ENCODE results near the gene CCDC188. TPM values are rescaled to one million over a fixed set of nuclear protein-coding genes. Genes with fewer than 3 reads are reported as not detected.
"Not testable (repeated sequence)": the region's sequence is repeated elsewhere in the genome, so short reads cannot be mapped to it uniquely, and the experiment has no call there.

CCDC188 gene
- total RNA-seq, 1 donor from 2014 or later = not detected

GRCh38 chr22:20166703-20167102 is 15.8 kb upstream of the CCDC188 start:
- Mint-ChIP-seq H3K27me3 (ENCODE audit: unreplicated experiment) (peaks cover 5% of the 10 kb centered on the region), H3K36me3 (ENCODE audit: low read depth, unreplicated experiment) (peaks cover 4% of the 10 kb centered on the region), H3K4me1 (ENCODE audit: unreplicated experiment) (no peaks in the 10 kb centered on the region), H3K27ac (ENCODE audit: unreplicated experiment) (no peak overlapping the region), H3K4me3 (ENCODE audit: unreplicated experiment) (no peak overlapping the region), H3K9me3 (ENCODE audit: unreplicated experiment) (no peaks in the 10 kb centered on the region)
- DNase-seq (ENCODE audit: low spot score) = no peak
- TF ChIP-seq, protein P1, sequence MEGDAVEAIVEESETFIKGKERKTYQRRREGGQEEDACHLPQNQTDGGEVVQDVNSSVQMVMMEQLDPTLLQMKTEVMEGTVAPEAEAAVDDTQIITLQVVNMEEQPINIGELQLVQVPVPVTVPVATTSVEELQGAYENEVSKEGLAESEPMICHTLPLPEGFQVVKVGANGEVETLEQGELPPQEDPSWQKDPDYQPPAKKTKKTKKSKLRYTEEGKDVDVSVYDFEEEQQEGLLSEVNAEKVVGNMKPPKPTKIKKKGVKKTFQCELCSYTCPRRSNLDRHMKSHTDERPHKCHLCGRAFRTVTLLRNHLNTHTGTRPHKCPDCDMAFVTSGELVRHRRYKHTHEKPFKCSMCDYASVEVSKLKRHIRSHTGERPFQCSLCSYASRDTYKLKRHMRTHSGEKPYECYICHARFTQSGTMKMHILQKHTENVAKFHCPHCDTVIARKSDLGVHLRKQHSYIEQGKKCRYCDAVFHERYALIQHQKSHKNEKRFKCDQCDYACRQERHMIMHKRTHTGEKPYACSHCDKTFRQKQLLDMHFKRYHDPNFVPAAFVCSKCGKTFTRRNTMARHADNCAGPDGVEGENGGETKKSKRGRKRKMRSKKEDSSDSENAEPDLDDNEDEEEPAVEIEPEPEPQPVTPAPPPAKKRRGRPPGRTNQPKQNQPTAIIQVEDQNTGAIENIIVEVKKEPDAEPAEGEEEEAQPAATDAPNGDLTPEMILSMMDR (IDR thresholded peaks at IDR 0.05; ENCODE audit: unreplicated experiment) = no peak

- Mint-ChIP-seq H3K27ac (ENCODE audit: unreplicated experiment) (no peak overlapping the region), H3K4me1 (ENCODE audit: unreplicated experiment) (no peaks in the 10 kb centered on the region), H3K27me3 (ENCODE audit: unreplicated experiment) (peaks cover 5% of the 10 kb centered on the region), H3K36me3 (ENCODE audit: low read depth, unreplicated experiment) (peaks cover 4% of the 10 kb centered on the region), H3K9me3 (ENCODE audit: unreplicated experiment) (no peaks in the 10 kb centered on the region), H3K4me3 (ENCODE audit: unreplicated experiment) (no peak overlapping the region)
- DNase-seq (ENCODE audit: low spot score) = no peak
- TF ChIP-seq, protein P1 (IDR thresholded peaks at IDR 0.05; ENCODE audit: unreplicated experiment) = no peak
Observed at GRCh38 chr22:20165913-20166312, 15.1 kb upstream of the CCDC188 start.

- no peaks in the 10 kb centered on the region for H3K9me3 Mint-ChIP-seq (ENCODE audit: unreplicated experiment)
- peaks cover 4% of the 10 kb centered on the region for H3K36me3 Mint-ChIP-seq (ENCODE audit: low read depth, unreplicated experiment)
- no peak for DNase-seq (ENCODE audit: low spot score)
- no peak overlapping the region for H3K27ac Mint-ChIP-seq (ENCODE audit: unreplicated experiment)
- TF ChIP-seq, protein P1 (IDR thresholded peaks at IDR 0.05; ENCODE audit: unreplicated experiment) = no peak
- H3K27me3 Mint-ChIP-seq (ENCODE audit: unreplicated experiment) = peaks cover 5% of the 10 kb centered on the region
- H3K4me1 Mint-ChIP-seq (ENCODE audit: unreplicated experiment) = no peaks in the 10 kb centered on the region
- no peak overlapping the region for H3K4me3 Mint-ChIP-seq (ENCODE audit: unreplicated experiment)
Observed at GRCh38 chr22:20165421-20165820, 14.6 kb upstream of the CCDC188 start.

GRCh38 chr22:20164863-20165262 is 14.0 kb upstream of the CCDC188 start:
- Mint-ChIP-seq H3K27me3 (ENCODE audit: unreplicated experiment) (peaks cover 5% of the 10 kb centered on the region), H3K9me3 (ENCODE audit: unreplicated experiment) (no peaks in the 10 kb centered on the region)

DNA sequence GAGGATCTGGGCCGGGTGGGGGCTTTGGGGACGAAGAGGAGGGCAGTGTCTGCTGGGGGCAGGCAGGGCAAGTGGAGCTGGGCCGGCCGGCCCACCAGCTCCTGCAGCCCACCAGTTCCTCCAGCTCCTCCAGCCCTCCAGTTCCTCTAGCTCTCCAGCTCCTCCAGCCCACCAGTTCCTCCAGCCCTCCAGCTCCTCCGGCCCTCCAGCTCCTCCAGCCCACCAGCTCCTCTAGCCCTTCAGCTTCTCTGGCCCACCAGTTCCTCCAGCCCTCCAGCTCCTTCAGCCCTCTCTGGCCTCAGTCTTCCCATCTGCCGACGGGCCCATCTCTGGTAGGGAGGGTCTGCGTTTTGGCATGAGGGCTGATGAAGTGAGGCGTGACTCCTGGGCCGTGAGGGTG is 9.2 kb upstream of the CCDC188 start:
- DNase-seq (ENCODE audit: low spot score) = no peak
- Mint-ChIP-seq H3K4me1 (ENCODE audit: unreplicated experiment) (no peaks in the 10 kb centered on the region), H3K27me3 (ENCODE audit: unreplicated experiment) (peaks cover 6% of the 10 kb centered on the region), H3K9me3 (ENCODE audit: unreplicated experiment) (no peaks in the 10 kb centered on the region), H3K4me3 (ENCODE audit: unreplicated experiment) (no peak overlapping the region), H3K36me3 (ENCODE audit: low read depth, unreplicated experiment) (peaks cover 4% of the 10 kb centered on the region), H3K27ac (ENCODE audit: unreplicated experiment) (no peak overlapping the region)
- TF ChIP-seq, protein P1 (IDR thresholded peaks at IDR 0.05; ENCODE audit: unreplicated experiment) = no peak

More at GRCh38 chr22:20164863-20165262, 14.0 kb upstream of the CCDC188 start:
- no peak for DNase-seq (ENCODE audit: low spot score)
- Mint-ChIP-seq H3K4me3 (ENCODE audit: unreplicated experiment) (no peak overlapping the region), H3K27ac (ENCODE audit: unreplicated experiment) (no peak overlapping the region), H3K36me3 (ENCODE audit: low read depth, unreplicated experiment) (peaks cover 4% of the 10 kb centered on the region), H3K4me1 (ENCODE audit: unreplicated experiment) (no peaks in the 10 kb centered on the region)
- TF ChIP-seq, protein P1 (IDR thresholded peaks at IDR 0.05; ENCODE audit: unreplicated experiment) = no peak

DNA sequence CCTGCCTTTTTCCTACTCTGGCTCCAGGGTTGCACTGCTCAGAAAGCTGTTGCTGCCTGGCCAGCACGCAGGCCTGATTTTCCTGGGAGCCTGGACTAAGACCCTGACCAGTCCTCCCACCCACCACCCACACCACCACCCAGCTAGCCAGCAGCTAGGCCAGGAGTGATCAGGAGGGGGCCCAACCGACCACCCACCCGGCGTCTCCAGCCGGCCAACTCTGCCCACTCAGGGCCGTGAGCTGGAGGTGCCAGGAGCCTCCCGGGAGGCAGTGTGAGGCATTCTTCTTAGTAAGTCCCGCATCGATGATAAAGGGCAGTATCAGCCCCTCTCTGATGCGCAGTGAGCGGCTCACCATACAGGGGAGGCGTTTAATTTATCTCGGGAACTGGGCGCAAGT is 8.7 kb upstream of the CCDC188 start:
- H3K9me3 Mint-ChIP-seq (ENCODE audit: unreplicated experiment); H3K27ac Mint-ChIP-seq (ENCODE audit: unreplicated experiment); H3K27me3 Mint-ChIP-seq (ENCODE audit: unreplicated experiment); H3K36me3 Mint-ChIP-seq (ENCODE audit: low read depth, unreplicated experiment); H3K4me3 Mint-ChIP-seq (ENCODE audit: unreplicated experiment); DNase-seq (ENCODE audit: low spot score); H3K4me1 Mint-ChIP-seq (ENCODE audit: unreplicated experiment): not testable (repeated sequence)

Measured in endothelial cell (in vitro differentiated cells).